HG02642 (cell line): ENCODE results near the gene TMEM203.

Experiments used
- ATAC-seq: cut with Tn5 transposase; IDR thresholded peaks from one replicate; pipeline ENCODE4 v1.9.1; 2021; ENCODE audit warnings: mild to moderate bottlenecking; ENCODE audit not compliant: unreplicated experiment, poor library complexity

The TMEM203 gene

GRCh38 chr9:137230705-137231371, 25.4 kb upstream of the TMEM203 start, which contains the start of gene SLC34A3:
Gene SLC34A3 (plus strand): TSS chr9:137230901. CDS start chr9:137231703, 802 bp downstream.
- no peak for ATAC-seq

GRCh38 chr9:137229903-137230704, 24.7 kb upstream of the TMEM203 start:
- ATAC-seq, result no peak

- no peak for ATAC-seq
Observed at GRCh38 chr9:137228968-137229896, 23.8 kb upstream of the TMEM203 start.

GRCh38 chr9:137228506-137228967, 23.1 kb upstream of the TMEM203 start:
- no peak for ATAC-seq

GRCh38 chr9:137227853-137228505, 22.5 kb upstream of the TMEM203 start:
- ATAC-seq, result no peak

GRCh38 chr9:137227054-137227852, 21.8 kb upstream of the TMEM203 start, which contains the start of gene RNF224:
Gene RNF224 (plus strand): TSS chr9:137227502. CDS start chr9:137228336, 834 bp downstream.
- no peak for ATAC-seq

- no peak for ATAC-seq
Observed at GRCh38 chr9:137226338-137227053, 21.0 kb upstream of the TMEM203 start.

- no peak for ATAC-seq
Observed at GRCh38 chr9:137225699-137226331, 20.4 kb upstream of the TMEM203 start.

GRCh38 chr9:137224830-137225694, 19.6 kb upstream of the TMEM203 start, which contains the start of gene CYSRT1:
Gene CYSRT1 (plus strand): TSS chr9:137225174. CDS start chr9:137225622, 448 bp downstream.
- no peak for ATAC-seq

GRCh38 chr9:137223078-137223970, 17.9 kb upstream of the TMEM203 start:
- peak; percentile 73 for ATAC-seq

- ATAC-seq, result peak; percentile 2
Observed at GRCh38 chr9:137222190-137223077, 17.0 kb upstream of the TMEM203 start, which contains the start of gene RNF208. Gene RNF208 (minus strand): TSS chr9:137222240. CDS start chr9:137221212, 1,028 bp downstream.

GRCh38 chr9:137221506-137222111, 16.2 kb upstream of the TMEM203 start:
- no peak for ATAC-seq

GRCh38 chr9:137221095-137221505, 15.7 kb upstream of the TMEM203 start:
- no peak for ATAC-seq

- ATAC-seq, result no peak
Observed at GRCh38 chr9:137220317-137221094, 15.1 kb upstream of the TMEM203 start.
